Embryonic facial prominence (tissue), 1 donor: ENCODE measurements around the gene ANKRD13A.

ENCODE experiments used
- DNase-seq: peaks from one replicate; pipeline ENCODE4 v3.0.0-alpha.2; 2016; ENCODE audit errors: extremely low spot score

The ANKRD13A gene

DNA sequence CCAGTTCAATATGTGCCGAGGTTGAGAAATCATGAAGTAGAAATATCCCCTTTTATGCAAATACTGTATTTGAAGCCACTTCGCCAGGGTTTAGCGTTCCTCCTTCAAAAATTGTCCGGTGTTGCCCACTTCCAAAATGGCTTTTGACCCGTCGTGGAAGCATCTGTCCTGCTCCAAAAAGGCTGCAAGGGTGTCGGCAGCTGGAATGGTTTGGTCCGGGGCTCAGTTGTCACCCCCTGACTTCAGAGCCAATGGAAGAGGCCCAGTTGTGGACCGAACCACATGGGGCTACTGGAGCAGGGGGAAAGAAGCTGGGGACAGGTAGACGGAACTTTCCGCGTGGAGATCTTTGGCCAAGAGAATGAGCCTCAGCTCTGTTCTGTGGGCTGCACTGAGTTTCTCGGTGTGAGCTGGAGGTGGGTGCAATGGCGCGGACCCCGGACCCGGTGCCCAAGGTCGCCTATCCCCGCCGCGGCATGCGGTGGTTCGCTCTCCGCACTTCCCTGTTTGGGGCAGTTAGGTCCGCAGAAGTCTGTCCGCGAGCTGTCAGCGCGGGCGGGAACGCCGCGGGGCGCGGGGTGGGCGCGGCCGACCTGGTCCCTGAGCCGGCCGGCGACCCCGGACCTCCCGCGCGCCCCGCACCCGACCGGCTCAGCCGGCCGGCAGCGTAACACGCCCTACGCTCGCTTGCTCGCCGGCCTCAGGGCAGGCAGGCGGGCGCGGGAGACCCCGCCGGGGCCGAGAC lies at the start of gene ANKRD13A:
Gene ANKRD13A (plus strand): TSS at position 527 of the 745 bp plus-strand sequence. CDS start 259 bp downstream, outside the sequence.
- DNase-seq, result peak; percentile 77

DNA sequence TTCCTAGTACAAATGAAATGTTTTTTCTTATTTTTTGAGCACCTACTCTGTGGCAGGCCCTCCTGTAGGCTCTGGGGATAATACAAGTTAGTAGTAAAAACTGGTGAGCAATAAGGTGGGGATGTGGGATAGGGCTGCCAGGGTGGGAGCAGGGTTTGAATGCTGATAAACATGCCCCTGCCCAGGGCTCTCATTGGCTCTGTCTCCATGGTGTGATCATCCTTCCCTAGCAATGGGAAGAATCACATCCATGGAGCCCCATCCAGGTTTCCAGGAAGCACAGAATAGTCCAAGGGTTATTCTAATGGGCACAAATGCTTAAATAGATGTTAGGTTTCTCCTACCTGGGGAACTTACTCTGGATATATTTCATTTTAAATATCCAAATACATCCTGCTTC lies 48.6 kb upstream of the ANKRD13A start:
- DNase-seq, result no peak

DNA sequence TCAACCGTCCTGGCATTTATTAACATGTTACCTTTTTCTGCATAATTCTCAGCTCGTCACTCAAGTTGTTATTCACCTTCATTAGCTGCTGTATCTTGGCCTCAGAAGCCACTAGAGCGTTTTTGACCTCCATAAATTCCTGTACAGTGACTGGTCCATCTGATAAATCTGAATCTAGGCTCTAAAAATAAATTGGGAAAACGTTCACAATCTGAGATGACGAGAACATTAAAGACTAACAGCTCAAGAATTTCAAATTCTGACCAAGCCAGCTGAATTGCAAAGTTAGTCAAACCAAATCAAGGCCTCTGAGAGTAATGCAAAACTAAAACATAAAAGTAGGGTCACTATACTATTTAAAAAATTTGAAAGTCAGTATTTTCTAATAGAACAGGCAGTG lies 48.1 kb upstream of the ANKRD13A start:
- no peak for DNase-seq

DNA sequence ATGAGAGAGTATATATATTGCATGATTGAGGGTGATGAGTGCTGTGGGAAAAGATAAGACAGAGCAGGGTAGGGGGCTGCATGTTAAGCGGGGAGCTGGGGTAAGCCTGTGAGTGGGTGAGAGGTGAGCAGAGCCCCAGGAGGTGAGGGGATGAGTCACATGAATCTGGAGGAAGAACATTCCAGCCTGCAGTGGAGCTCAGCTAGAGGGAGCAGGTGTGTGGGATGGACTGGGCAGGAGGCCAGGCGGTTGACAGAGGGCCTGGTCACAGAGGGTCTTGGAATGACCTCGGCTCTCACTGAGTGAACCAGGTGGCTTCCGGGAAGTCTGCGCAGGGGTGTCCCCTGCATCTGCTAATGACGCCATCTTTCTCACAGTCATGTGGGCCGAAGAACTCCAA lies 47.5 kb upstream of the ANKRD13A start:
- DNase-seq, result no peak

DNA sequence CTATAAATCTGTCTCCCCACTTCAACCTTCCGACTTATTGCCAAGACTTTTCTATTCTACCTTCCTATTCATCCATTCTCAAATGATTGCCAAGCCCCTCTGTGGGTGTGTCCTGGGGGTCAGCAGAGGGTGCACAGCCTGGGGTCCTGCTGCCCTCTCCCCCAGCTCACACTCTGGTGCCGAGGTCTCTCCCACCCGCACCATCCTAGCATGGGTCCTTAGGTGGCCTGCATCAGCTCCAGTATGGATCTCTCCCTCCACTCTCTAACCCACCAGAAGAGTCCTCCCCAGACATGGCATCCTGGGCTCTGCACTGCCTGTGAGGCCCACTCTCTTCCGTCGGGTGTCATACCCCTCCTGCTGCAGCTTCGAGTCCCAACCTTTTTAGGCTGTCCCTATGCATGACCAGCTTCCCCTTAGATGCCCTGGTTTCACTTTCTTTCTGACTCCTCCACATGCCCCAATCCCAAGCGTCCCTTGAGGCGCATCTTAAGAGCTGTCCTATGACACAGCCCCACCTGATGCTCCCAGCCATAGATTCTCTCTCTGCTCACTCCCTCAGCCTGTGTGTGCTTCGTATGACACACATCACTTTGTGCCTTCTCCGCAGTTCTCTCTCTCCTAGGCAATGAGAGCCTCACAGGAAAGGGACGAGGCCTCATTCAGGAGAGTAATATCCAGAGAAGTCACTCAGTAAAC lies 46.9 kb upstream of the ANKRD13A start:
- DNase-seq, result no peak

DNA sequence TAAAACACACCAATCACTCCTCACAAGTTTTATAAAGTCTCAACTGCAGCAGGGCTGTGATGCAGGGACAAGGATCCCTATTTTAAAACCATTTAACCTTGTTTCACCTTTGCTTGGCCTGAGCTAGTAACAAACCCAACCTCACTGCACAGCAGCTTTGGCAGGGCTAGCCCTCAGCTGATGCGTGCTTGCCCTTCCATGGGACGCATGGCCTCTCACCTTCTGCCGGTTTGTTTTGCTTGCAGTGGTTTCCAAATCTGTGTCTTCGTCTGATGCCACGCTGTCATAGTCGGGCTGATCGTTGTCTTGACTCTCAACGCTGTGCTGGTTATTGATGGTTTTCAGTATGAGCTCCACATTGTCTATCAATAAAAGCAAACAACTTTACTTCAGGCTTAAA lies 46.4 kb upstream of the ANKRD13A start:
- no peak for DNase-seq

DNA sequence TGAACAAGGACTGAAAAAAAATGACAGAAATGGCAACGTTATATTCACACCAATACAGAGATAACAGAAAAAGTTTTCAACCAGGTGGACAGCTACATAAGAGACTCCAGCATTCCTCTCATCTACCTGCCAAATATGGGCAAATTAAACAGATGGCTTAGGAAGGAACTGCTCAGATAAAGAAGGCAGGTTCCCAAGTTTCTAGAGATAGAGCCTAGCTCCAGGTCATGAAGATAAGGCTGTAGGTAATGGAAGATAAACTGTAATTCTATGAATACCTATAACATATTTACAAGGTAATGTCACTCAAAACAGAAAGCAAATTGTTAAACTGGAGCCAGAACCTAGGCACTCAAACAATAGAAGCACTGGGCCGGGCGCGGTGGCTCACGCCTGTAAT lies 45.6 kb upstream of the ANKRD13A start:
- no peak for DNase-seq

DNA sequence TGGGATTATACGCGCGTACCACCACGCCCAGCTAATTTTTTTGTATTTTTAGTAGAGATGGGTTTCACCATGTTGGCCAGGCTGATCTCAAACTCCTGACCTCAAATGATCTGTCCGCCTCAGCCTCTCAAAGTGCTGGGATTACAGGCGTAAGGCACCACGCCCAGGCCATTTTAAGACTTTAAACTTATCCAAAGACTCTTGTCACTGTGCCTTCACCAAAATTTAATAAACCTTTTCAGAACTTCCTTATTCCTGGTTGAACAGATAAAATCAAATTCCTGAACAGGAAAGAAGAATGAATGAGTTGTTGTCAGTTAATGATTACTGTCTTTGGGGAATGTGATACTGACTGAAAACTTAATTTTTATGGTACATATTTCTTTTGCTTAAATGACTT lies 40.9 kb upstream of the ANKRD13A start:
- DNase-seq, result no peak

DNA sequence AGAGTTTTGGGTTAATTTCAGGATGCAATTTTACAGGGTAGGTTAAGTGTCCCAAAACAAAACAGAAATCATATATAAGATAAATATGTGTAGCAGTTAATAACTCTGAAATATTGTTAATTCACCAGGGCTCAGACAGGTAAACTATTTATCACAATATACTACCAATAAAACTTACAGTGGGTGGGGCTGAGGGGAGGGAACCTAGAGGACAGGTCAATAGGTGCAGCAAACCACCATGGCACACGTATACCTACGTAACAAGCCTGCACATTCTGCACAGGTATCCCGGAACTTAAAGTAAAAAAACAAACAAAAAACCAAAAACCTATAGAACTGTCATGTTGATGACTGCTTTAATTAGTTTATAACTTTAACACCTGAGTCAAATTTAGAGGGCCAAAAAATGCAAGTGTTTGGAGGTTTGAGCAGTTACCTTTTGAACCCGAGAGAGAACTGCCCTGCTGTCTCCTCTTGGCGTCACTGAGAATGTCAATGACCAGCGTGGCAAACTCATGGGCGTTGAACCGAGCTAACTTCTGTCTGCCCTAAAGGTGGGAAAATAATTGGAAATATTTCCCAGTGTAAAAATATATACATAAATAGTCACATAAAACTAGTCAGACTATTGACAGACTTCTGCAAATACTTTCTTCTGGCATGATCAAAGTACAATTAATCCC lies 39.7 kb upstream of the ANKRD13A start:
- DNase-seq, result no peak

DNA sequence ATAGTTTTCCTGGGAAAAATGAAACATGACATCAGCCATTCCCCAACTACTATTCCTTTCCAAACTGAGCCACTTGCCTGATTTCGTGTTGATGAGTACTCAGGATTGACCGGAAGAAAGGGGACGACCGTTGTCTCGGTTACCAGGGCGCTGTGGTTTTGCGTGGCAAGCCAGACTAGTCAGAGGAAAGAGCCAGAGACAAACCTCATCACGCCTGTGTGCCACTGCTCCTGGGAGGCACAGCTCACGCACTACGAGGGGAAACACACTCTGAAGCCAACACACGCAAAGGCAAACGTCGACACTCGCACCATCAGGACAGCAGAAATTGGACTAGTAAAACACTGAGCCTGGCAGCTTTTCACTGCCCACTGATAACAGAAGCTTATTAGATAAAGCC lies 38.0 kb upstream of the ANKRD13A start:
- DNase-seq, result no peak

DNA sequence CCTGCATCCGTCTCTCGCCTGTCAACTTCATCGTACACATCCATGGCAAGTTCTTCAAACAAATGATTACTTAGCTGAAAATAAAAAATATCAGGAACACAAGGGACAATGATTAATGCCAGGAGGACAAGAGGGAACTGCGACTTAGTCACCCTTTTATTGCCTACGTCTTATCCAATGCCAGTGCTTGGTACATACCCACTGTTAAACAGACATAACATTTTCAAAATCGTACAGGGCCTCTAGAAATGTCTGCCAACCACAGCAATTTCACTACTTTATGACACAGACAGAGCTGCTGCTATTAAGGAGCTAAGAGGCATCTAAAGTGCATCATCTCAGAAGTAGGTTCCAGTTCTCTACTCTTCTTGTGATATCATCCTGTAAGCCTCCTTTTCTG lies 37.6 kb upstream of the ANKRD13A start:
- no peak for DNase-seq

DNA sequence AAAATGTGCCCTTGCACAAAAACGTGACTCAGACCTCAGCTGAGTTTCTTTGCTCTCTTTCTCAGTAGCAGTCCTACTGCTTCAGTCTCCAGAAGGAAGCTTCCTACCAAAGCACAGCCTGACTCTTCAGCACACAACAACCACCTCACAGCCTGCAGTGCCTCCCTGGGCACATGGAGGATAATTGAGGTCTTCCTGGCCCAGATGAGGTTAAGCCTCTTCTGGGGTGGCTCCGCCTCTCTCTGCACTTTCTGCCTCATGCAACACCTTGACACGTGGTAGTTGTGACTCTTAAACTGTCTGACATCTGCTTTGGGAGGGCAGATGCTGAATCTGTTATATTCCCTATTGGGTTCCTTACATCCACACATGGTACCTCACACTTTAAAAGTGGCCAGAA lies 36.8 kb upstream of the ANKRD13A start:
- DNase-seq, result no peak

DNA sequence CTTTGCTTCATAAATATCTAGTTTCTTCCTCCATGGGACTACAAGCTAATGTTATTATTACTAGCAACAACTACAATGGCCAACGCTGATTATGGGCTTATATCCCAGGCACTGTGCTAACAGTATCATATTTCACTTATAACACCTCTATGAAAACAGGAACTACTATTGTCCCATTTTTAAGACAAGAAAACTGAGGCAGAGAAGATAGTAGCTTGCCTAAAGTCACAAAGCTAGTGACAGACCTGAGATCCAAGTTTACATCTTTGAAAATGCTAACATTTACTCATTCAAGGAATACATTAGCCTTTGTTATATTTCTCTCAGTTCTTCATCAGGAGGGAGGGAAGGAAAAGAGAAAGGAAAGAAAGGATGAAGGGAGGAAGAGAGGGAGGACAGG lies 35.9 kb upstream of the ANKRD13A start:
- DNase-seq, result no peak

DNA sequence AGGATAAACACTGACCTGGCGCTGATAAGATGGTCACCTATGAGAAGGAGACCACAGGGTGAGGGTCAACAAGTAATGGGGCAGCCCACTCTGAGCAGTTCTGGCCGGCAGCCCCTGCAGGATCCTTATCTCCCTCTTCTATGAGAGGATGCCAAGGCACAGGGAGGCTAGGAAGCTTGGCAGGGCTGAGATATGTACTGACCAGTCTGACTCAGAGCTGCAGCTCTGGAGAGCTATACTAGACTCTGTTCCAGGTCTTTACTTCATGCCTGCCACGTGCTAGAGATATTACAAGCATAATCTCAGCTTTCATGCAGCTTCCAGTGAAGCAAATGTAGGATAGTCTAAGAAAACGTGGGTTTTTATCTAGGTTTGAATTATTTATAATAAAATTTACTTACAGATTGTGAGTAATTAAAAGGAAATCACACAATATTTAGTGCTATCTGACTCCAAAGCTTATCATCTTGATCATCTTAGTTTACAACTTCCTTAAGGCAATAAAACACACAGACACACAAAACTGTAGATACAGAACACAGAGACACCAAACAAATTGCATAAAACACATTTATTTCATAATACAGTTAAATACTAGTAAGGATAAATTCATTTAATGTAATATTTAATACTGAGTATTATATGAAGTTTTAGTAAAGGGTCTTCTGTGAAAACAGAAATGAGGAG lies 35.3 kb upstream of the ANKRD13A start:
- no peak for DNase-seq

DNA sequence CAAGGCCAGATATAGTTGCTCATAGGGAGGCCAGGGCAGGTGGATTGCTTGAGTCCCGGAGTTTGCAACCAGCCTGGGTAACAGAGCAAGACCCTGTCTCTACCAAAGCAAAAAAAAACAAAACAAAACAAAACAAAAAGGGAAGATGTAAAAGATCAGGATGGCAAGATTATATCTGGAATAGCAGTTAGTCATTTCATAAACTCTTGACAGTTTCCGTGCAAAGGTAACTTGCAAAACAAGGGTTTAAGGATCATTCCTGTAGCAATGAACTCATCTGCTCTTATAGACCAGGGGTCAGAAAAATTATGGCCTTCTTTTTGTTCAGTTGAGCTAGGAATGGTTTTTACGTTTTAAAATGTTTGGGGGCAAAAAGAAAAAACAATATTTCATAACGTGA lies 32.7 kb upstream of the ANKRD13A start:
- DNase-seq, result no peak

DNA sequence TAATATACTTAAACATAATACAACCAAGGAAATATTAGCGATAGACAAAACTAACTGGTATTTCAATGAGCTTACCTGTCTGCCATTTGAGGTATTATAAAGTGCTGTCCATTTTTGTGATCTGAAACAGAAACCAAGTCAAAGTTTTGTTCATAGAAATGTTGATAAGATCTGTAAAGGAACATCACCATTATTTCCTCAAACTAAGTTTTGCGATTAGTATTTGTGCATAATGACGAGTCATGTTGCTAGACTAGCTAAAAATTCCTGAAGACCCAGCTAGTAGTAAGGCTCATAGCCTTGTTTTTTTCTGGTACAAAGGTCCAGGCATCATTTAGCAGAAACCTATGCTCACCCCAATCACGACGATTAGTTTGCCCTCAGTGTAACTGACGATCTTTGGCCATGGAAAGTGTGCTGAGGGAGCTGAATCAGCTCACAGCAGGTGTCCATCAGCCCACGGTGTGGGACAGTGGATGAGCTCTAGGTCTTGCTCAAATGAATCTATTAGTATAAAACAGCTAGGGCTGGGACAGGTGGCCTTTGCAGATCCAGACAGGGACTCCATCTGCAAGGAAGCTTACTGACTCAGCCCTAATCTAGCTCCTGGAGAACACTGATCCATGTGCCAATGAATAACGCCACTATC lies 31.7 kb upstream of the ANKRD13A start:
- DNase-seq, result no peak

DNA sequence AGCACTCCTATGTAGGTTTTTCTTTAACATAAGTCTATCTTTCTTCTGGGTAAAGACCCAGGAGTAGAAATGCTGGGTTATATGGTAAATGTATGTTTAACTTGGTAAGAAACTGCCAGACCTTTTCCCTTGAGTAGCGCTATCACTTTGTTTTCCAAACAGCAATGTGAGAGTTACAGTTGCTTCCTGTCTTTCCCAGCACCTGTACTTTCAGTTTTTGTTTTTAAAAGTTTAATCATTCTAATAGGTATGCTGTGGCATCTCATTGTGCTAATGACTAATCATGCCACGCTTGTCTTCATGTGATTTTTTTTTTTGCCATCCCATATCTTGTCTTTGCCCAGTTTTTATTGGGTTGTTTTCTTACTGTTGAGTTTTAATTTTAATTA lies 31.2 kb upstream of the ANKRD13A start:
- no peak for DNase-seq

DNA sequence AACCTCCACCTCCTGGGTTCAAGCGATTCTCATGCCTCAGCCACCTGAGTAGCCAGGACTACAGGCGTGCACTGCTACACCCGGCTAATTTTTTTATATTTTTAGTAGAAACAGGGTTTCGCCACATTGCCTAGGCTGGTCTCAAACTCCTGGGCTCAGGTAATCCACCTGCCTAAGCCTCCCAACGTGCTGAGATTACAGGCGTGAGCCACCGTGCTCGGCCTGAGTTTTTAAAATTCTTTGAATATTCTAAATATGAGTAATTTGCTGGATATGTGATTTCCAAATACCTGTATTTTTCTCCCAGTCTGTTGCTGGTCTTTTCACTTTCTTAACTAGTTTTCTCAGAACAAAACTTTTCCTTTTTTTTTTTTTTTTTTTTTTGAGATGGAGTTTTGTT lies 30.4 kb upstream of the ANKRD13A start:
- DNase-seq, result no peak

DNA sequence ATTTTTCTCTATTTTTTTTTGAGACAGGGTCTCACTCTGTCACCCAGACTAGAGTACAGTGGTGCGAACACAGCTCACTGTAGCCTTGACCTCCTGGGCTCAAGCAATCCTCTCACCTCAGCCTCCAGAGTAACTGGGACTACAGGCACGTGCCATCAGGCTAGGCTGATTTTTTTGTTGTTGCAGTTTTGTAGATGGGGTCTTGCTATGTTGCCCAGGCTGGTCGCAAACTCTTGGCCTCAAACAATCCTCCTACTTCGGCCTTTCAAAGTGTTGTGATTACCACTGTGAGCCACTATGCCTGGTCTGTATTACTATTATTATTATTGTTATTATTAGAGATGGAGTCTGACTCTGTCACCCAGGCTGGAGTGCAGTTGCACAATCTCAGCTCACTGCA lies 26.4 kb upstream of the ANKRD13A start:
- no peak for DNase-seq

DNA sequence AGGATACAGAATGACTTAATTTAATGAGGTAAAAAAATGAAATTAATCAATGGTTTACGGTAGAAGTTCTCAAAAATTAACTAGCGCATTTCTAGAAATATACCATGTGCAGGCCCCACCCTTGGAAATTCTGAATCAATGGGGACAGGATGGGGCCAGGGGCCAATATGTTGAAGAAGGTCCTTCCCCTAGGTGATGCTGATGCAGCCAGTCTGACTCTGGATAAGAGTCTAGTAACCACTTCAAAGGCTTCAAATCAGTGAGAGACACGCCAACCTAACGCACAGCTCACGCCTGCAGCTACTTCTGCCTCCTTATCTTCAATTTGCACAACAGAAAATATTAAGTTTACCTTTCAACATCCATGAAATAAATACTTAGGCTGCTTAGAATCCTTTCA lies 17.9 kb upstream of the ANKRD13A start:
- DNase-seq, result no peak

DNA sequence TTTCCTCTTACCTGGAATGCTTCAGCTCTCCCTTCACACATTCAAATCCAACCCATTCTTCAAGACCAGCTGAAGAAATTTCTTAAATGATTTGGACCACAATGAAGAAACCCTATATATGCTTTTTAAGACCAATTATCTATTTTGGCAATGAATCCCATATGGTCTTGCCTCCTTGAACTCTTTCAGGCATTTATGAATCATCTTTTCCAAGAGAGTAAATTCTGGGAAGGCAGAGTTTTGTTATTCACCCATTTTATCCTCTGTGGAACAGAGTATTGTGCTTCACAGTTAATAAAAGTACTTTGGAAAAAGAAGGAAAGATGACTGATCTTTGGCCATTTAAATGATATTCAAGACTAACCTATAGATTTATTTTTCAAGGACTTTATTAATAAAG lies 17.0 kb upstream of the ANKRD13A start:
- DNase-seq, result no peak
